WI38 (cell line): Measurements from ENCODE around the gene BEND5.

Source experiments
- H3K4me3 ChIP-seq: 2 replicates; pipeline ENCODE4 v1.5.1; 2011; ENCODE audit warnings: low read depth, mild to moderate bottlenecking, control low read depth, low read length
- TF ChIP-seq, protein P1 (sequence below): IDR thresholded peaks from 2 replicates; pipeline ENCODE4 v1.5.1; 2012; ENCODE audit warnings: low read depth, mild to moderate bottlenecking, control low read depth, low read length

The BEND5 gene

DNA sequence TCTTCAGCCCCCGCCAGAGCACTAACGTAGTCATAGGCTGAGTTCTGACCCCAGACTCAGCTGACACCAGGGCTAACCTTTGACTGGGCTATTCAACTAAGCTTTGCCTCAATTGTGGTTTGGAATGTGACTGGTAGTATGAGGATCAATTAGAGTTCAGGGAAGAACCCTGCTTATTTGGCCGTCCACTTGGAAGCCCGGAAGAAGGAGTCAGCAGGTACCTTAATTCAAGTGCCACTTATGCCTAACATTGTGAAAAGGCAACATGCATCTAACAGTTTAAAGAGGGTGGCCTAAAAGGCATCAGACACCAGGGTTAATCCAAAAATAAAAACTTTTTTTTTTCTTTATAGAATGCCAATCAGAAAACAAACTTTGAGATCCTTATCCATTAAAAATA, 92.3 kb downstream of the BEND5 start:
- no peak overlapping the region for H3K4me3 ChIP-seq
- TF ChIP-seq, protein P1, sequence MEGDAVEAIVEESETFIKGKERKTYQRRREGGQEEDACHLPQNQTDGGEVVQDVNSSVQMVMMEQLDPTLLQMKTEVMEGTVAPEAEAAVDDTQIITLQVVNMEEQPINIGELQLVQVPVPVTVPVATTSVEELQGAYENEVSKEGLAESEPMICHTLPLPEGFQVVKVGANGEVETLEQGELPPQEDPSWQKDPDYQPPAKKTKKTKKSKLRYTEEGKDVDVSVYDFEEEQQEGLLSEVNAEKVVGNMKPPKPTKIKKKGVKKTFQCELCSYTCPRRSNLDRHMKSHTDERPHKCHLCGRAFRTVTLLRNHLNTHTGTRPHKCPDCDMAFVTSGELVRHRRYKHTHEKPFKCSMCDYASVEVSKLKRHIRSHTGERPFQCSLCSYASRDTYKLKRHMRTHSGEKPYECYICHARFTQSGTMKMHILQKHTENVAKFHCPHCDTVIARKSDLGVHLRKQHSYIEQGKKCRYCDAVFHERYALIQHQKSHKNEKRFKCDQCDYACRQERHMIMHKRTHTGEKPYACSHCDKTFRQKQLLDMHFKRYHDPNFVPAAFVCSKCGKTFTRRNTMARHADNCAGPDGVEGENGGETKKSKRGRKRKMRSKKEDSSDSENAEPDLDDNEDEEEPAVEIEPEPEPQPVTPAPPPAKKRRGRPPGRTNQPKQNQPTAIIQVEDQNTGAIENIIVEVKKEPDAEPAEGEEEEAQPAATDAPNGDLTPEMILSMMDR = no peak

DNA sequence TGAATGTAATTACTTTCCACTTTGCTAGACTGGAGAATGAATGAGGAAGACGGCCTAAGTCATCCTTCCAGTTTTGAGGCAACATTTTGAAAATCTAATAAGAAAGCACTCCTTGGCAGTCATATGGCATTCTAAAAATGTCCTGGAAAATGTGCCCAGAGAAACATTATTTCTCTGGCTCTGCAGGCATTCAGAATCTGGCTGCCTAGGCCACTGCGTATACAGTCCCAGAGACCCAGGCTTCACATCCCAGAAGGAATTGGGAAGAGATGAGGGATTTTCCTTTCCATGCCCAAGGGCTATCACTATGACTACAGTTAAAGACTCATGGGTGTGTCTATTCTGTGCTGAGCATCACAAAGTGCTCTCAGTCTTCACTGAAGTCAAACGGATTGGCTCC, 92.9 kb downstream of the BEND5 start:
- TF ChIP-seq, protein P1 = no peak
- no peak overlapping the region for H3K4me3 ChIP-seq

DNA sequence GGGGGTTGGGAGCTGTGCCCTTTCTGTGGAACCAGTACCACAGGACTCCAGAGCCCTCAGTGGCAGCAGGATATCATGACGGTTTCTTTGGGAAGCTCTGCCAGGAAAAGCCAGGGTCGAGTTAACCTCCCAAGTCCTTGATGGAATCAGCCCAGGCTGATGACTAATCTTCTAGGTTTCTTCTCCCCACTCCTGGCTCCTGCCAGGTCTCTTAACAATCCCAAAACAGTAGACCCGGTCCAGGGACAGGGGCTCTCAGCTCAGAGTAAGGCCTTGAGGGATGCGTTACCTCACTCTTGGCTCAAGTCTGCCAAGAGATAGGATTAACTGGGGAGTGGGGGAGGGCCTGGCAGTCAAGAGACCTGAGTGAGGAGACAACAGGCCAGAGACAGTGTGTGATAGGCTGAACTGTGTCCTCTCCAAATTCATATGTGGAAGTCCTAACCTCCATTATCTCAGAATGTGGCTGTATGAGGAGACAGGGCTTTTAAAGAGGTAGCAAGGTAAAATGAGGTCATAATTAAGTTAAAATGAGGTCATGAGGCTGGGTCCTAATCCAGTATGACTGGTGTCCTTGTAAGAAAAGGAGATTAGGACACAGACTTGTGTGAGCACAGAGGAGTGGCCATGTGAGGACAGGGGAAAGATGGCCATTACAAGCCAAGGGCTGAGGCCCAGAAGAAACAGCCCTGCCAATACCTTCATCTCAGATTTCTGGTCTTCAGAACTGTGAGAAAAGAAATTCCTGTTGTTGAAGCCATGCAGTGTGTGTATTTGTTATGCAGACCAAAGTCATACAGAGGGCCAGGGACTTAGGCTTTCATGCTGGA, 95.0 kb downstream of the BEND5 start:
- no peak overlapping the region for H3K4me3 ChIP-seq
- TF ChIP-seq, protein P1 = no peak

DNA sequence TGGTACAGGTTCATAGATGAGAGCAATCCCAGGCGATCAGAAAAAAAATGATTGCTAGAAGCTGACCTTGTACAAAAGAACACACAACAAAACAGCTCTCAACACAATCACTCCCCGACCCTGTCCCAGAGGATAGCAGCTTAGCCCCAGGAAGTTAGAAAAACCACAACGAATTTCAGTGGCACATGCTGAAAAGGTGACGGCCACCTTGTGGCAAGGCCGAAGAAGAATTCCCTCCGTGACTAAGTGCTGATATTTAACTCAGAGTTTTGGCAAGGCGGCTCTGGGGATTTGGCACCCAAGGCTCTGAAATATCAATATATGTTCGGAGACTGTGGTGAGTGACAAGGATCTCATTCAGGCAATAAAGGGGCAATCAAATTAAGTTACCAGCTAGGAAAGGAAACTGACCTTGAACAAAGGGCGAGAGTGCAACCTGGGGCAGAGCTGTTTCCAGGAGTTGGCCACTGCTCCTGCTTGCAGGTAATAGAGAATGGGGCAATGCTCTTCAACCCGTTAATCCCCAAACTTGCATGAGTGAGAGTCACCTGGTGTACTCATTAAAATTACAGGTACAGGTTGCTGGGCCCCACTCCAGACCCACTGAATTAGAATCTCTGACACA, 96.2 kb downstream of the BEND5 start:
- no peak overlapping the region for H3K4me3 ChIP-seq
- TF ChIP-seq, protein P1 = no peak

DNA sequence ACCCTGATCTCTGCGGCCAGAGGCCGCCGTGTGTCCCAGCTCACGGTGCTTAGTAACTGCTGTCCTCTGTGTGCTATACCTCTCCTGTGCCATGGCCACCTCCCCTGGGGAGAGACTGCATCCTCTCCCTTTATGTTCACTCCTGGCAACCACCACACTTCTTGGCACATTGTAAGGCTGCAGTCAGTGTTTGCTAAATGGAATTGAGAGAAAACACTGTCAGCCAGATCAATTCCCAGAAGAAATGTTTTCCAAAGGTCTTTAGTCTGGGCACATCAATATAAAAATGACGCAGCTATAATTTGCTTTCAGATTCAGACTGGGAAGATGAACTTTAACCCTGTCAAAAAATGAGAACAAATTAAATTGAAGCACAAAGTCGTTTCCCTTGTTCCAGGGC, 96.8 kb downstream of the BEND5 start:
- no peak overlapping the region for H3K4me3 ChIP-seq
- TF ChIP-seq, protein P1 = no peak

DNA sequence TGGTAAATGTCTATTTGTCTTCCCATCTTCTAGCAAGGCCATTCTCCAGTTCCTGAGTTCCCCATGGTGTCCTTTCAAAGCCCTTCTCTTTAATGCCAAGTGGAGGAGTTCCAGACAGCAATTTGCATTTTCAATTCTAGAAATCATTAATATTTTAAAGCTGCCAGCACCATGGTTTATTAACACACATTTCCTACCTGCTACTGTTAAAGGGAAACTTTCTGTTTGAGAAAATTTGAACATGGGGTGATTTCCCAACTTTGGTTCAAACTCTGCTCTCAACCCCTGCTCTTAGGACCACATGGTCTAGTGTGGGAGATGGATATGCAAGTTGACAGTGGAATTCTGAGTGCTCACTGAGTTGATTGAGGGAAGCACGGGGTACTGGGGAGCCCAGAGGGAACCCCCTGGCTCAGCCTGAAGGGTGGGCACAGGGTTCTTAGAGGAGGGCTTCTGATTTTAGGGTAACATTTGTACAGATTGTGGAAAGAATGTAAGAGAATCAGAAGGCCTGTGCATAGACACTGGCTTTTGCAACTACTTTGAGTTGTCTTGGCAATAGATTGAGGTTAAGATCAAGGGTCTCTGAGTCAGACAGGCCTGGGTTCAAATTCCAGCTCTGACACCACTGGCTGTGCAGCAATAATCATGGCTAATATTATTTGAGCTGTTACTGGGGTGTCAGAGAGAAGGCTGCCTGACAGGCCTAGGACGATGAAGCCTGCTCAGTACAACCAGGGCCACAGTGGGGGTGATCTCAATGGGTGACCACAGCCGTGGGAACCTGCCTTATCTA, 97.8 kb downstream of the BEND5 start:
- TF ChIP-seq, protein P1 = no peak
- H3K4me3 ChIP-seq = no peak overlapping the region
